ENCODE data around the gene CELA1.

DNA sequence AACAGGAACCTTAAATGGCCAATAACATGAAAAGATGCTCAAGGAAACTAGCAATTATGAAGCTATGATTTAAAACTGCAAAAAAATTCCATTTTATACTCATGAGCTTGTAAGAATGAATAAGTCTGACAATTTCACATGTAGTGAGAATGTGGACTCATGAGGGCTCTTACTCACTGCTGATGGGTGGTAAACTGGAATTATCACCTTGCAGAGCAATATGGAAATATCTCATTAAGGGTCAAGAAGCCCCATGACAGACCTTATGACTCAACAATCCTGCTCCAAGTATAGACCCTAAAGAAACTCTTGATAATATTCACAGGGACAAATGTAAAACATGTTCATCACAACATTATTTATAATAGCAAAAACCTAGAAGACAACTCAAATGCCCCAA, 52.8 kb downstream of the CELA1 start:
- TF ChIP-seq, protein P1, sequence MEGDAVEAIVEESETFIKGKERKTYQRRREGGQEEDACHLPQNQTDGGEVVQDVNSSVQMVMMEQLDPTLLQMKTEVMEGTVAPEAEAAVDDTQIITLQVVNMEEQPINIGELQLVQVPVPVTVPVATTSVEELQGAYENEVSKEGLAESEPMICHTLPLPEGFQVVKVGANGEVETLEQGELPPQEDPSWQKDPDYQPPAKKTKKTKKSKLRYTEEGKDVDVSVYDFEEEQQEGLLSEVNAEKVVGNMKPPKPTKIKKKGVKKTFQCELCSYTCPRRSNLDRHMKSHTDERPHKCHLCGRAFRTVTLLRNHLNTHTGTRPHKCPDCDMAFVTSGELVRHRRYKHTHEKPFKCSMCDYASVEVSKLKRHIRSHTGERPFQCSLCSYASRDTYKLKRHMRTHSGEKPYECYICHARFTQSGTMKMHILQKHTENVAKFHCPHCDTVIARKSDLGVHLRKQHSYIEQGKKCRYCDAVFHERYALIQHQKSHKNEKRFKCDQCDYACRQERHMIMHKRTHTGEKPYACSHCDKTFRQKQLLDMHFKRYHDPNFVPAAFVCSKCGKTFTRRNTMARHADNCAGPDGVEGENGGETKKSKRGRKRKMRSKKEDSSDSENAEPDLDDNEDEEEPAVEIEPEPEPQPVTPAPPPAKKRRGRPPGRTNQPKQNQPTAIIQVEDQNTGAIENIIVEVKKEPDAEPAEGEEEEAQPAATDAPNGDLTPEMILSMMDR (IDR thresholded peaks at IDR 0.05), result no peak
- no peak for TF ChIP-seq POLR2A (IDR thresholded peaks at IDR 0.05)

Data from uterus (tissue), 2 donors.